HepG2 (cell line): ENCODE results near the gene FSCN2. TPM values are rescaled to one million over a fixed set of nuclear protein-coding genes. Genes with fewer than 3 reads are reported as not detected.
A peak's percentile ranks its signal among the peaks of the same experiment; 100 is the strongest.

Experiments used
- ATAC-seq: fragments of 200-7000 bp; cut with Tn5 transposase; 3 replicates; pipeline ENCODE4 v1.9.1; 2020; ENCODE audit warnings: mild to moderate bottlenecking, moderate library complexity
- BruUV-seq: library from RNA; stranded (reverse); fragments of 400-500 nt; replicated peaks from 2 replicates; lab custom pipeline; 2021; lab: Mats Ljungman, UMichigan
- CTCF ChIA-PET: fragments of 300-600 bp; formaldehyde crosslinking; extraction: SDS; loops from one replicate; lab custom pipeline; 2021; ENCODE audit warnings: low total read pairs, inconsistent platforms, low intra/inter-chr PET ratio; lab: Yijun Ruan, JAX
- POLR2A ChIA-PET: fragments of 350-600 bp; sonication (Branson Sonifier 250); formaldehyde crosslinking; loops from one replicate; lab custom pipeline; 2020; ENCODE audit warnings: antibody characterized with exemption, inconsistent platforms; lab: Yijun Ruan, JAX
- DNase-seq: peaks from one replicate; pipeline ENCODE4 v3.0.0-alpha.2; 2015; ENCODE audit warnings: low spot score
- FAIRE-seq: peaks from 3 replicates; lab custom pipeline; 2011; peaks lifted over from hg19 to GRCh38; lab: Jason Lieb, UNC
- H2AFZ ChIP-seq: one replicate; pipeline ENCODE4 v1.6.1; 2011; ENCODE audit warnings: low read length, inconsistent platforms
- H3K27ac ChIP-seq: fragments of 300-600 bp; 3 replicates; pipeline ENCODE4 v1.8.0; 2011; ENCODE audit warnings: mixed run types, mild to moderate bottlenecking, mixed read lengths, low read length, inconsistent platforms; ENCODE audit not compliant: insufficient read depth; ENCODE audit errors: extremely low read length
- H3K27me3 ChIP-seq, 2 experiments: fragments of 200-600 bp in 1 of 2; 2 replicates in 1 of 2; 3 replicates in 1 of 2; pipeline versions ENCODE4 v1.6.0 to v1.8.0; 2011; ENCODE audit warnings: low read length in 2 of 2, mild to moderate bottlenecking in 2 of 2, moderate library complexity in 2 of 2, inconsistent platforms in 1 of 2; ENCODE audit not compliant: insufficient read depth in 2 of 2, control insufficient read depth in 1 of 2
- H3K36me3 ChIP-seq, 2 experiments: fragments of 200-600 bp in 1 of 2; replicated peaks in 1 of 2; 2 replicates in 1 of 2; 3 replicates in 1 of 2; pipeline versions ENCODE4 v1.5.1 to v1.8.0; 2011; ENCODE audit warnings: low read length in 2 of 2, inconsistent platforms in 1 of 2; ENCODE audit not compliant: insufficient read depth in 2 of 2, control insufficient read depth in 1 of 2
- H3K4me1 ChIP-seq: 2 replicates; pipeline ENCODE4 v1.5.1; 2012; ENCODE audit warnings: low read length, inconsistent platforms; ENCODE audit not compliant: insufficient read depth
- H3K4me2 ChIP-seq: 2 replicates; pipeline ENCODE4 v1.6.0; 2011; ENCODE audit warnings: low read depth, low read length, inconsistent platforms
- H3K4me3 ChIP-seq, 3 experiments: fragments of 200-600 bp in 1 of 3; sonication (generic), shearing (Covaris generic) in 1 of 3; replicated peaks in 1 of 3; 2 replicates each; pipeline ENCODE4 v1.5.1; 2011 to 2016; ENCODE audit warnings: low read length in 3 of 3, inconsistent platforms in 2 of 3, low read depth in 2 of 3, mild to moderate bottlenecking in 2 of 3, control low read depth in 1 of 3, mixed read lengths in 1 of 3; ENCODE audit not compliant: insufficient read depth in 1 of 3
- H3K79me2 ChIP-seq: one replicate; pipeline ENCODE4 v1.6.1; 2011; ENCODE audit warnings: low read length, inconsistent platforms; ENCODE audit not compliant: insufficient read depth
- H3K9ac ChIP-seq: 2 replicates; pipeline ENCODE4 v1.6.0; 2011; ENCODE audit warnings: mild to moderate bottlenecking, low read depth, low read length, inconsistent platforms; ENCODE audit not compliant: insufficient read depth
- H3K9me3 ChIP-seq: 2 replicates; pipeline ENCODE4 v1.5.1; 2012; ENCODE audit warnings: mild to moderate bottlenecking, low read length
- H4K20me1 ChIP-seq: 2 replicates; pipeline ENCODE4 v1.6.0; 2011; ENCODE audit warnings: inconsistent platforms, mild to moderate bottlenecking, low read length, moderate library complexity; ENCODE audit not compliant: insufficient read depth
- ARID4A ChIP-seq: sonication (generic); formaldehyde crosslinking; IDR thresholded peaks from 2 replicates; pipeline ENCODE4 v1.5.0; 2020; ENCODE audit warnings: mild to moderate bottlenecking, missing genetic modification reagents, borderline replicate concordance
- ATF4 ChIP-seq, 2 experiments: fragments of 450-650 bp in 1 of 2; sonication (generic) in 1 of 2; formaldehyde crosslinking; IDR thresholded peaks; 2 replicates each; pipeline versions ENCODE4 v1.5.0 to v1.8.0; 2020 to 2022; ENCODE audit warnings: mild to moderate bottlenecking in 1 of 2, missing genetic modification reagents in 1 of 2
- CBFB ChIP-seq: sonication (generic); formaldehyde crosslinking; IDR thresholded peaks from 2 replicates; pipeline ENCODE4 v1.4.0; 2020; ENCODE audit warnings: missing genetic modification reagents
- GTF3A ChIP-seq: sonication (generic); formaldehyde crosslinking; conservative IDR thresholded peaks from 2 replicates; pipeline ENCODE4 v1.4.0; 2020; ENCODE audit warnings: mild to moderate bottlenecking, missing genetic modification reagents
- POLR2A ChIP-seq, 2 experiments: IDR thresholded peaks; 2 replicates each; pipeline ENCODE4 v1.6.1; 2011; ENCODE audit warnings: low read depth in 2 of 2, low read length in 2 of 2, mild to moderate bottlenecking in 1 of 2, moderate library complexity in 1 of 2; ENCODE audit not compliant: insufficient read depth in 1 of 2
- TARDBP ChIP-seq: sonication (generic); formaldehyde crosslinking; IDR thresholded peaks from 2 replicates; pipeline ENCODE4 v1.8.0; 2022; ENCODE audit warnings: mild to moderate bottlenecking, missing genetic modification reagents
- U2AF2 ChIP-seq: fragments of 200-400 bp; formaldehyde crosslinking; IDR thresholded peaks from 2 replicates; pipeline ENCODE4 v1.6.1; 2017; ENCODE audit warnings: low read depth, mild to moderate bottlenecking, low read length
- ZEB1 ChIP-seq: IDR thresholded peaks from 2 replicates; pipeline ENCODE4 v1.6.1; 2012; ENCODE audit warnings: mild to moderate bottlenecking, low read depth, inconsistent platforms; ENCODE audit not compliant: insufficient replicate concordance
- ZFP36L1 ChIP-seq: sonication (generic); formaldehyde crosslinking; IDR thresholded peaks from 2 replicates; pipeline ENCODE4 v1.8.0; 2022; ENCODE audit warnings: mild to moderate bottlenecking, missing genetic modification reagents, moderate library complexity
- ZNF3 ChIP-seq: IDR thresholded peaks from 2 replicates; pipeline ENCODE4 v1.7.0; 2017; ENCODE audit warnings: inconsistent platforms
- ZNF30 ChIP-seq: sonication (generic); formaldehyde crosslinking; IDR thresholded peaks from 2 replicates; pipeline ENCODE4 v1.5.0; 2020; ENCODE audit warnings: mild to moderate bottlenecking, missing genetic modification reagents
- ZNF430 ChIP-seq: sonication (generic); formaldehyde crosslinking; IDR thresholded peaks from 2 replicates; pipeline ENCODE4 v1.9.0; 2021; ENCODE audit warnings: mild to moderate bottlenecking, missing genetic modification reagents
- ZNF678 ChIP-seq: sonication (generic); formaldehyde crosslinking; IDR thresholded peaks from 2 replicates; pipeline ENCODE4 v1.4.0; 2020; ENCODE audit warnings: mild to moderate bottlenecking, missing genetic modification reagents
- WGBS: methylation state at CpG from one replicate; pipeline ENCODE4 v1.1.6; 2017; ENCODE audit warnings: low lambda C conversion rate; 5-methylcytosine and 5-hydroxymethylcytosine counted together
- in situ Hi-C: cut with HindIII; loops from 2 replicates; pipeline ENCODE4 v1.10.0; 2017; ENCODE audit warnings: low pct_unique_long_range_greater_than_20kb; ENCODE audit not compliant: extremely low pct_ligation_motif_present
- intact Hi-C: fragments of 100-400 bp; cut with micrococcal nuclease; formaldehyde crosslinking; loops from one replicate; pipeline ENCODE4 v1.10.0; 2022; ENCODE audit not compliant: unreplicated experiment
- polyA plus RNA-seq, 8 experiments: library from polyadenylated mRNA; depleted of rRNA in 3 of 8; stranded (reverse) in 7 of 8; unstranded in 1 of 8; fragments of >200 nt; fragmentation: Illumina TruSeq in 4 of 8; extraction: Trizol in 4 of 8; gene quantifications; 2 replicates each; pipeline versions ENCODE4 v1.2.1 to v1.2.3, GENCODE V29; 2011 to 2016; ENCODE audit warnings: low read depth in 4 of 8, missing spikeins in 1 of 8, mixed read lengths in 1 of 8; ENCODE audit not compliant: insufficient read depth in 1 of 8
- total RNA-seq, 5 experiments: library from RNA; depleted of rRNA; stranded (reverse); fragments of >200 nt; fragmentation: Illumina TruSeq; extraction: Trizol; gene quantifications; 2 replicates each; pipeline ENCODE4 v1.2.3, GENCODE V29; 2016; ENCODE audit warnings: low read depth in 1 of 5
- TF ChIP-seq, protein P1 (sequence below): sonication (generic); formaldehyde crosslinking; IDR thresholded peaks from 2 replicates; pipeline ENCODE4 v1.5.1; 2020; ENCODE audit warnings: mild to moderate bottlenecking, missing genetic modification reagents, moderate library complexity

FSCN2 gene
- total and polyA plus RNA-seq, 2 of the 13 experiments (the other 11 are each of a cell fraction or from before 2014, with no cell fraction given) = 0.09 TPM; not detected in 1

GRCh38 chr17:81511804-81512561 lies 16.2 kb upstream of the FSCN2 start:
- POLR2A ChIA-PET = interaction anchor here (0.7 to 4.3 kb wide), 16 partner anchors 9 to 289 kb away, joined by 3 to 27 read pairs (median 5); partner anchors contain the start of genes BAHCC1, CEP131, FAAP100 and SLC38A10
- WGBS = 2% methylated on average over 45 of the region's 62 CpGs
- H3K4me3 ChIP-seq = peak overlapping the region; percentile 67 to 90 (median 75)
- peak overlapping the region; percentile 86 for H3K9ac ChIP-seq
- ATAC-seq = no peak
- peaks cover 14 to 23% of the 10 kb centered on the region in 2 experiments for H3K36me3 ChIP-seq
- TSS peak; percentile 71 for BruUV-seq
- intact Hi-C loops = loop anchor here (10.0 kb wide), 1 partner anchor 117 kb away; the partner anchor contains the start of gene BAHCC1
- peaks cover 61% of the 10 kb centered on the region for H3K4me1 ChIP-seq
- CTCF ChIA-PET = no interaction called here
- peaks cover 26% of the 10 kb centered on the region for H3K79me2 ChIP-seq
- no peaks in the 10 kb centered on the region; a peak in 1 of 5 replicates for H3K27me3 ChIP-seq
- H3K27ac ChIP-seq = peak overlapping the region; percentile 65
- H4K20me1 ChIP-seq = peaks cover 42% of the 10 kb centered on the region
- FAIRE-seq = no peak
- no peaks in the 10 kb centered on the region for H3K9me3 ChIP-seq
- peak overlapping the region; percentile 82 for H3K4me2 ChIP-seq
- DNase-seq = no peak
- in situ Hi-C loops = no loop called here
- no peak overlapping the region for H2AFZ ChIP-seq
- TF ChIP-seq ATF4 (CRISPR knock-in tag; IDR thresholded peaks at IDR 0.05) = no peak
- TF ChIP-seq, protein P1, sequence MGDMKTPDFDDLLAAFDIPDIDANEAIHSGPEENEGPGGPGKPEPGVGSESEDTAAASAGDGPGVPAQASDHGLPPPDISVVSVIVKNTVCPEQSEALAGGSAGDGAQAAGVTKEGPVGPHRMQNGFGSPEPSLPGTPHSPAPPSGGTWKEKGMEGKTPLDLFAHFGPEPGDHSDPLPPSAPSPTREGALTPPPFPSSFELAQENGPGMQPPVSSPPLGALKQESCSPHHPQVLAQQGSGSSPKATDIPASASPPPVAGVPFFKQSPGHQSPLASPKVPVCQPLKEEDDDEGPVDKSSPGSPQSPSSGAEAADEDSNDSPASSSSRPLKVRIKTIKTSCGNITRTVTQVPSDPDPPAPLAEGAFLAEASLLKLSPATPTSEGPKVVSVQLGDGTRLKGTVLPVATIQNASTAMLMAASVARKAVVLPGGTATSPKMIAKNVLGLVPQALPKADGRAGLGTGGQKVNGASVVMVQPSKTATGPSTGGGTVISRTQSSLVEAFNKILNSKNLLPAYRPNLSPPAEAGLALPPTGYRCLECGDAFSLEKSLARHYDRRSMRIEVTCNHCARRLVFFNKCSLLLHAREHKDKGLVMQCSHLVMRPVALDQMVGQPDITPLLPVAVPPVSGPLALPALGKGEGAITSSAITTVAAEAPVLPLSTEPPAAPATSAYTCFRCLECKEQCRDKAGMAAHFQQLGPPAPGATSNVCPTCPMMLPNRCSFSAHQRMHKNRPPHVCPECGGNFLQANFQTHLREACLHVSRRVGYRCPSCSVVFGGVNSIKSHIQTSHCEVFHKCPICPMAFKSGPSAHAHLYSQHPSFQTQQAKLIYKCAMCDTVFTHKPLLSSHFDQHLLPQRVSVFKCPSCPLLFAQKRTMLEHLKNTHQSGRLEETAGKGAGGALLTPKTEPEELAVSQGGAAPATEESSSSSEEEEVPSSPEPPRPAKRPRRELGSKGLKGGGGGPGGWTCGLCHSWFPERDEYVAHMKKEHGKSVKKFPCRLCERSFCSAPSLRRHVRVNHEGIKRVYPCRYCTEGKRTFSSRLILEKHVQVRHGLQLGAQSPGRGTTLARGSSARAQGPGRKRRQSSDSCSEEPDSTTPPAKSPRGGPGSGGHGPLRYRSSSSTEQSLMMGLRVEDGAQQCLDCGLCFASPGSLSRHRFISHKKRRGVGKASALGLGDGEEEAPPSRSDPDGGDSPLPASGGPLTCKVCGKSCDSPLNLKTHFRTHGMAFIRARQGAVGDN (CRISPR knock-in tag) = peak; percentile 64
- no peak for TF ChIP-seq ZNF3
- 0 out of 2 replicates have a peak, but pooled peaks have one; percentile 17 for TF ChIP-seq ZFP36L1 (CRISPR knock-in tag)
- 0 out of 2 replicates have a peak, but pooled peaks have one; percentile 77 for TF ChIP-seq ZNF30 (CRISPR knock-in tag)
- TF ChIP-seq ZNF430 (CRISPR knock-in tag) = peak; percentile 66; the same call in 1 of the 2 replicates
- peak in 1 of 2 experiments; percentile 48; a peak in 2 of 4 replicates for TF ChIP-seq POLR2A (IDR thresholded peaks at IDR 0.05; ENCODE audit: insufficient read depth in 1 of 2, low read depth in 2 of 2, low read length in 2 of 2)
- TF ChIP-seq ZNF678 (CRISPR knock-in tag) = no peak; the same call in 1 of the 2 replicates
- TF ChIP-seq TARDBP (CRISPR knock-in tag) = no peak
- TF ChIP-seq ZEB1 = no peak
- TF ChIP-seq ARID4A (CRISPR knock-in tag) = peak; percentile 42; the same call in 1 of the 2 replicates
- TF ChIP-seq CBFB = no peak
- TF ChIP-seq GTF3A (CRISPR knock-in tag) = no peak
- TF ChIP-seq U2AF2 = no peak
